Breast epithelium (tissue), 4 donors: Measurements from ENCODE around the gene MAD1L1. TPM values are rescaled to one million over a fixed set of nuclear protein-coding genes. Genes with fewer than 3 reads are reported as not detected.
A peak's percentile ranks its signal among the peaks of the same experiment; 100 is the strongest.

Experiments used
- DNase-seq, 2 donors: peaks; one replicate each; pipeline ENCODE4 v3.0.0-alpha.2; 2019; ENCODE audit warnings: low spot score in 2 of 2
- H3K27ac ChIP-seq, 2 donors: fragments of 200-600 bp; sonication (generic) in 1 of 2; one replicate each; pipeline ENCODE4 v1.5.1; 2016 to 2019; ENCODE audit warnings: mild to moderate bottlenecking in 1 of 2
- H3K27me3 ChIP-seq, 2 donors: fragments of 200-600 bp; sonication (generic) in 1 of 2; one replicate each; pipeline versions ENCODE4 v1.5.1 to v1.6.0; 2017 to 2019; ENCODE audit warnings: control low read depth in 1 of 2, mild to moderate bottlenecking in 1 of 2
- H3K36me3 ChIP-seq: fragments of 200-600 bp; one replicate; pipeline ENCODE4 v1.5.1; 2019
- H3K4me1 ChIP-seq, 2 donors: fragments of 200-600 bp; sonication (generic); one replicate each; pipeline ENCODE4 v1.5.1; 2016 to 2019; ENCODE audit warnings: control low read depth in 1 of 2
- H3K4me3 ChIP-seq, 3 donors: fragments of 200-600 bp; sonication (generic); 1 replicate in 2 of 3; 2 replicates in 1 of 3; pipeline ENCODE4 v1.5.1; 2016 to 2019; ENCODE audit warnings: mild to moderate bottlenecking in 3 of 3, moderate library complexity in 2 of 3
- H3K9me3 ChIP-seq, 2 donors: fragments of 200-600 bp; sonication (generic) in 1 of 2; one replicate each; pipeline ENCODE4 v1.5.1; 2016 to 2019; ENCODE audit warnings: control low read depth in 1 of 2
- POLR2A ChIP-seq: fragments of 450-650 bp; IDR thresholded peaks from one replicate; pipeline ENCODE4 v1.6.1; 2016; ENCODE audit warnings: antibody characterized with exemption, mild to moderate bottlenecking, moderate library complexity
- POLR2AphosphoS5 ChIP-seq, 3 donors: sonication (generic); formaldehyde crosslinking; IDR thresholded peaks; one replicate each; pipeline ENCODE4 v1.6.1; 2017; ENCODE audit warnings: antibody characterized with exemption in 3 of 3
- intact Hi-C: fragments of 100-400 bp; cut with DNase I; formaldehyde crosslinking; loops from one replicate; pipeline ENCODE4 v1.15.1; 2023; ENCODE audit warnings: low total_unique reads
- total RNA-seq, 3 donors: library from RNA; depleted of rRNA; stranded (reverse); fragments of >200 nt; gene quantifications; one replicate each; pipeline ENCODE4 v1.1.0, GENCODE V29; 2016
- TF ChIP-seq, protein P1 (sequence below), 3 donors: fragments of 450-650 bp; IDR thresholded peaks; one replicate each; pipeline ENCODE4 v1.5.1; 2016 to 2017; ENCODE audit warnings: antibody characterized with exemption in 3 of 3, mild to moderate bottlenecking in 3 of 3, moderate library complexity in 3 of 3

Gene MAD1L1
- total RNA-seq, 3 donors from 2014 or later: 27.7 to 33.9 (median 28.8) TPM

DNA sequence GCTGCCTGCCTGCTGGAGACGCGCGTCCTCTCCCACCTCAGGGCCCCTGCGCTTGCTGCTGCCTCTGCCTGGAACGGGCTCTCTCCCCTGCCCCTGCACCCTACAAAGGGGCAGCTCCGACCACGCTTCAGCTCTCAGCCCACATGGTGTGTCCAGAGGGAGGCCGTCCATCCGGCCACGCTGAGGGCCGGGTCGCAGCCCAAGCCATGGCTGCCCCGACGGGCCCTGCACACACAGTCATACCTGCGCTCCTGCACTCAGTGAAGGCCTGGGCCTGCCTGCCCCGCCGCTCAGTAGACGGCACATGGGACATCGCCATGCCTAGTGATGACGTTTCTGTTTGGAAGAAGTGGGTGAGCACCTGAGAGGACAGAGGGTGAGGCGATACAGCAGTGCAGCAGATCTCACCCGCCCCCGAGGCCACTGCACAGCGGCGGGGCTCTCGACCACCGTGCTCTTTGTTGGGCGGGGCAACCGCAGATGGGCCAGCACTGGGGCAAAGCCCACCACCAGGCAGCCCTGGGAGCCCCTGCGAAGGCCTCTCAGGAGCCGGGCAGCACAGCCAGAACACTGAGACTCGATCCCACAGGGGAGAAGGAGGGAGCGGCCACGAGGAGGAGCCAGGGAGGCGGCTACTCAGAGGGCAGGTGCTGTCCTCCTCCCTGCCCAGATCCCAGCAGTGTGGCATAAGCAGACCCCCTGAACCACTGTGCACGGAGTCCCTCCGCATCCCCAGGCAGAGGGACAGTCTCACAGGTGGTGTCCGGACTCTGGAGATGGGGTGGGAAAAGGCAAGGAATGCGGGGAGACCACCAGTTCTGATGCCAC, 129.5 kb downstream of the MAD1L1 start:
- no peaks in the 10 kb centered on the region for H3K27me3 ChIP-seq
- no peak overlapping the region for H3K4me3 ChIP-seq
- no peaks in the 10 kb centered on the region for H3K9me3 ChIP-seq
- TF ChIP-seq POLR2A: no peak
- TF ChIP-seq, protein P1, sequence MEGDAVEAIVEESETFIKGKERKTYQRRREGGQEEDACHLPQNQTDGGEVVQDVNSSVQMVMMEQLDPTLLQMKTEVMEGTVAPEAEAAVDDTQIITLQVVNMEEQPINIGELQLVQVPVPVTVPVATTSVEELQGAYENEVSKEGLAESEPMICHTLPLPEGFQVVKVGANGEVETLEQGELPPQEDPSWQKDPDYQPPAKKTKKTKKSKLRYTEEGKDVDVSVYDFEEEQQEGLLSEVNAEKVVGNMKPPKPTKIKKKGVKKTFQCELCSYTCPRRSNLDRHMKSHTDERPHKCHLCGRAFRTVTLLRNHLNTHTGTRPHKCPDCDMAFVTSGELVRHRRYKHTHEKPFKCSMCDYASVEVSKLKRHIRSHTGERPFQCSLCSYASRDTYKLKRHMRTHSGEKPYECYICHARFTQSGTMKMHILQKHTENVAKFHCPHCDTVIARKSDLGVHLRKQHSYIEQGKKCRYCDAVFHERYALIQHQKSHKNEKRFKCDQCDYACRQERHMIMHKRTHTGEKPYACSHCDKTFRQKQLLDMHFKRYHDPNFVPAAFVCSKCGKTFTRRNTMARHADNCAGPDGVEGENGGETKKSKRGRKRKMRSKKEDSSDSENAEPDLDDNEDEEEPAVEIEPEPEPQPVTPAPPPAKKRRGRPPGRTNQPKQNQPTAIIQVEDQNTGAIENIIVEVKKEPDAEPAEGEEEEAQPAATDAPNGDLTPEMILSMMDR (IDR thresholded peaks at IDR 0.05): no peak
- no peak for TF ChIP-seq POLR2AphosphoS5 (IDR thresholded peaks at IDR 0.05)
- H3K4me1 ChIP-seq: peaks cover 0 to 3% of the 10 kb centered on the region in 2 donors
- DNase-seq: no peak
- H3K27ac ChIP-seq: peak overlapping the region in 1 of 2 donors; percentile 73
- no peaks in the 10 kb centered on the region for H3K36me3 ChIP-seq
- intact Hi-C loops: no loop called here

GRCh38 chr7:2102375-2102723, 130.4 kb downstream of the MAD1L1 start:
- no peak for TF ChIP-seq POLR2A
- no peak for TF ChIP-seq POLR2AphosphoS5 (IDR thresholded peaks at IDR 0.05)
- TF ChIP-seq, protein P1 (IDR thresholded peaks at IDR 0.05): no peak
- no peaks in the 10 kb centered on the region for H3K36me3 ChIP-seq
- DNase-seq: no peak
- H3K27me3 ChIP-seq: no peaks in the 10 kb centered on the region
- peaks cover 0 to 3% of the 10 kb centered on the region in 2 donors for H3K4me1 ChIP-seq
- H3K27ac ChIP-seq: no peak overlapping the region
- H3K9me3 ChIP-seq: no peaks in the 10 kb centered on the region
- no peak overlapping the region for H3K4me3 ChIP-seq
- intact Hi-C loops: no loop called here

DNA sequence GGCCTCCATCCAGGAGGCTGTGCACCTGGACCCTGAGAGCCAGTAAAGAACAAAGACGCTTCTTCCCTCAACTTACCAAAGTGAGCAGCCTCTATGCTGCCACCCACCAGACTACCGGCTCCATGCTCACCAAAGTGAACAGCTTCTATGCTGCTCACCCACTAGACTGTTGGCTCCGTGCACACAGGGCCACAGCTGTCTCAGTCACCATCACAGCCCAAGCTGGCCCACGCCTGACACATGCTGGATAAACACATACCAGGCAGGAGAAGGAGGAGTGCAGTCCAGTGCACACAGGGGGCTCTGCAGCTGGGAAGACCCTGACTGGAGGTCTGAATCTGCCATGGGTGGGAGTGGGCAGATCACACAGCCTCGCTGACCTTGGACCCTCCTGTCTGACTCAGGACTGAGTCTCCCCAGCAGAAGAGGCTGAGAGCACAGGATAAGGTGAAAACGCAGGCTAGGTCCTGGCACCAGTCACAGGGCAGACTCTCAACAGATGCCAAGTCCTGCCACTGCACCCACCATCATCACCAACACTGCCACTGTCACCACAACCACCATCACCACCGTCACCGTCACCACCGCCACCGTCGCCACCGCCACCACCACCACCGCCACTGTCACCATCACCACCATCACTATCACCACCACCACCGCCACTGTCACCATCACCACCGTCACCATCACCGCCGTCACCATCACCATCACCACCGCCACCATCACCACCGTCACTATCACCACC, 130.9 kb downstream of the MAD1L1 start:
- intact Hi-C loops: no loop called here
- TF ChIP-seq, protein P1 (IDR thresholded peaks at IDR 0.05): no peak
- no peak for TF ChIP-seq POLR2A
- no peak for TF ChIP-seq POLR2AphosphoS5 (IDR thresholded peaks at IDR 0.05)
- H3K9me3 ChIP-seq: no peaks in the 10 kb centered on the region
- no peak for DNase-seq
- no peaks in the 10 kb centered on the region for H3K36me3 ChIP-seq
- H3K4me1 ChIP-seq: peaks cover 0 to 3% of the 10 kb centered on the region in 2 donors
- no peak overlapping the region for H3K4me3 ChIP-seq
- H3K27me3 ChIP-seq: no peaks in the 10 kb centered on the region
- no peak overlapping the region for H3K27ac ChIP-seq

DNA sequence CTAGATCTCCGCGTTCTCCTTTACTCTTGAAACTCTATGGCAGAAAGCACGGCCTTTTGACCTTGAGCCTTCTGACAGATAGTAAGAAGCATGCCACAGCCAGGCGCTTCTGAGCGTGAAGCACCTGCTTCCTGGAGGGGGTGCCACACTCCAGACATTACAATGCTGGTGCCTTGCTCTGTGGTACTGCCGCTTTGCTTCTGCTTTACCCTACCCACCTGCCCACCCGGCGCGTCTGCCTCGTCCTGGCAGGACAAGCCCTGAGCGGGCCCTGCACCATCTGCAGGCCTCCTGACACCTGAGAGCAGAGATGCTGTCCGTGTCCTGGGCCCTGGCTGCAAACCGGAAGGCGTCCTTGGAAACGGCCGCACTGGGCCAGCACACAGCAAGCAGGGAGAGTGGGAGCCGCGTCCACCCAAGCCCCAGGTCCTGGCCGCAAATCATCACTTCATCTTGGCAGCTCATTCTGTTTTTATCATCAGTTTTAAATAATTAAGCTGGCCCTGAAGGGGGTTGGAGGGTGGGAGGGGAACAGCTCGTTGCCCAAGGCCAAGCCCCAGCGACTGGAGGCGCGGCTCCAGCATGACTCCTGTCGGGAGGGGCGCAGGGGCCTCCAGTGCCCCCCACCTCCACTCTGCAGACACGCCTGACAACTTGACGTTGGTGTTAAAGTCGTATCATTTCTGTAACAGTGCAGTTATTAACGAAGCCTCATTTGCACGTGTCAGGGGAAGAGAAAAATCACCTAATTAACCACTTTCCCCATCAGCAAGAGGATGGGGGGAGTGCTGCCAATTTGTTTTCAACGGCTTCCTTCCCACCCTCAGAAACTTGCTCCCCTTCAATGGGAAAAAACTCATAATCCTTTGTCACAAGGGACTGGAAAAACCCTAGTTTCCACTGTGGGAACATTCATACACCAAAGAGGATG, 132.2 kb downstream of the MAD1L1 start:
- no peak overlapping the region for H3K27ac ChIP-seq
- peaks cover 0 to 3% of the 10 kb centered on the region in 2 donors for H3K4me1 ChIP-seq
- no peak for DNase-seq
- H3K36me3 ChIP-seq: no peaks in the 10 kb centered on the region
- TF ChIP-seq, protein P1 (IDR thresholded peaks at IDR 0.05): no peak
- TF ChIP-seq POLR2AphosphoS5 (IDR thresholded peaks at IDR 0.05) (no peak), POLR2A (no peak)
- intact Hi-C loops: no loop called here
- no peaks in the 10 kb centered on the region for H3K9me3 ChIP-seq
- no peaks in the 10 kb centered on the region for H3K27me3 ChIP-seq
- H3K4me3 ChIP-seq: no peak overlapping the region
